RKO (cell line): ENCODE results near the gene GABPA.
A peak's percentile ranks its signal among the peaks of the same experiment; 100 is the strongest.

Experiments
- DNase-seq: peaks from one replicate; pipeline ENCODE4 v3.0.0-alpha.2; 2016; ENCODE audit warnings: low spot score

GABPA gene

DNA sequence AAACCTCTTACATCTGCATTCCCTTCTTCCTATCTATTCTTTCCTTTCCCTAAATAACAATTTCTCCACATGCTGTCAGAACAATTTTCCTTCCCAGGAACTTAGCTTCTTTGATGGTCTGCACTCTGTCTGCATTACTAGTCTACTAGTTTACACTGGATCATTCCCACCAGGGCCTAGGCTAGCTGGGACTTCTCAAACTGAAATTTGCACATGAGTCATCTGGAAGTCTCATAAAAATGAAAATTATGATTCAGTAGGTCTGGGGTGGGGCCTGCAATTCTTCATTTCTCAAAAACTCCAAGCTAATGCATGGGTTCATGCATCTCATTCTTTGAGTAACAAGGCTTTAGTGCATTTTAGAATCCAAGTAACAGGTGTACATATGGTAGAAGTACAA is 74.2 kb downstream of the GABPA start:
- peak; percentile 32 for DNase-seq

GRCh38 chr21:25811186-25811585 is 76.4 kb downstream of the GABPA start:
- no peak for DNase-seq

DNA sequence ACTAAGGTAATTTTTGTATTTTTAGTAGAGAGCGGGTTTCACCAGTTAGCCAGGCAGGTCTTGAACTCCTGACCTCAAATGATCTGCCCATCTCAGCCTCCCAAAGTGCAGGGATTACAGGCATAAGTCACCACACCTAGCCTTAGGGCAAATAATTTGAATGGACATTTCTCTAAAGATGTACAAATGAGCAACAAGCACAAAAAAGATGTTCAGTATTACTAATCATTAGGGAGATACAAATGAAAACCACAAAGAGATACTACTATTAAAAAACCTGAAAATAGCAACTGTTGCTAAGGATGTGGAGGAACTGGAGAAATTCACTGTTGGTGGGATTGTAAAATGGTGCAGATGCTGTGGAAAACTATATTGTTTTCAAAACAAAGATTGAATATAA is 79.1 kb downstream of the GABPA start:
- no peak for DNase-seq

- DNase-seq, result no peak
These were observed 83.3 kb downstream of the GABPA start for GRCh38 chr21:25818121-25818520.

DNA sequence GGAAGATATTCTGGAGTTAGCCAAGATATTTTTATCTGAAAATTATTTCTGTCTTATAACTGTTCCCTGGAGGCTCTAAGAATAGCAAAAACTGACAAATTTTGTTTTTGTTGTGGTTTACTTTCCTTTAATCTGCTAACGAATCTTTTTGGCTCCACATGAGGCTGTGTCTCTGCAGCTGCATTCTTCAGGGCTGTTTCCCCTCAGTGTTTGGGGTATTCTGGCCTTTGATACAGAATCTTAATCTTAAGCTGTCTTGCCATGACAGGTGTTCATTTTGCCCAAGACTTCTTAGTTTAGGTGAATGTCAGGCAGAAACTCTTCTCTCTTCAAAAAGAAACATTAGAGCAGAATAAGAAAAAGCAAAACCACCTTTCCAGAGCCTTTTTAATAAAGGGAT is 83.8 kb downstream of the GABPA start:
- DNase-seq, result no peak
